PFSK-1 (cell line): ENCODE results near the gene CAMKMT.

Experiments
- FOXP2 ChIP-seq: optimal IDR thresholded peaks from 2 replicates; pipeline ENCODE3; 2011; ENCODE audit warnings: borderline replicate concordance, control low read depth, inconsistent platforms; ENCODE audit not compliant: insufficient read depth; ENCODE audit errors: extremely low read length, extremely low read depth
- POLR2AphosphoS5 ChIP-seq: IDR thresholded peaks from 2 replicates; pipeline ENCODE4 v1.6.1; 2012; ENCODE audit warnings: low read depth, mild to moderate bottlenecking, control low read depth, low read length, moderate library complexity
- SIN3A ChIP-seq: IDR thresholded peaks from 2 replicates; pipeline ENCODE4 v1.6.1; 2012; ENCODE audit warnings: mild to moderate bottlenecking, low read length, moderate library complexity, borderline replicate concordance; ENCODE audit not compliant: insufficient read depth
- TAF1 ChIP-seq: IDR thresholded peaks from 2 replicates; pipeline ENCODE4 v1.6.1; 2012; ENCODE audit warnings: low read length, control low read depth, borderline replicate concordance; ENCODE audit not compliant: insufficient read depth
- TF ChIP-seq, protein P1 (sequence below), 2 experiments: IDR thresholded peaks; 2 replicates each; pipeline versions ENCODE4 v1.6.1 to v1.8.0; 2011 to 2012; ENCODE audit warnings: low read depth in 2 of 2, low read length in 2 of 2, control low read depth in 1 of 2, inconsistent platforms in 1 of 2, mild to moderate bottlenecking in 1 of 2, moderate library complexity in 1 of 2; ENCODE audit not compliant: insufficient read depth in 1 of 2

DNA sequence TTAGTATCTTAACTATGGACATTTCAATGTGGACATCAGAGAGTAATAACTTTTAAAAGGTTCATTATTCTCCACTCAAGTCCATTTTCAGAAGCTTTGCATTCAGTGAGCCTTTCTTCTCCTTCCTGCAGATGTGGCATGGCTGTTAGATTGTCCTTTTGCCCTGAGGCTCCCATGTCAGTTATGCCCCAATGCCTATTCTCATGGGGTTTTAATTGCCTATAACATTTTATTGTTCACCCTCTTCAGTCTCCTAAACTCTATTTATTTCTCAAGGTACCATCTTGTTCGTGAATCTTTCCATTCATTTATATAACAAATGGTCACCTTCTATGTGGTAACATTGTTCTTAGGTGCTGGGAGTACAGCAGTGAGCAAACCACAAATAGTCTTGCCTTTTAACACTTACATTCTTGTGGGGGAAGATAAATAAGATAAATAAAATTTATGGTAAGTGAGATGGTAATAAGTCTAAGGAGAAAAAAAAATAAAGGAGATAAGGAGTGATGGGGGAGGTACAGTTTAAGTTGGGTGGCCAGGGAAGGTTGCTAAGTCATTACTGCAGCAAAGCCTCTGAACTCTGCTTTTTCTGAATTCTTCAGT, 301.8 kb downstream of the CAMKMT start:
- TF ChIP-seq POLR2AphosphoS5 (no peak), FOXP2 (no peak), SIN3A (no peak), TAF1 (no peak)
- TF ChIP-seq, protein P1, sequence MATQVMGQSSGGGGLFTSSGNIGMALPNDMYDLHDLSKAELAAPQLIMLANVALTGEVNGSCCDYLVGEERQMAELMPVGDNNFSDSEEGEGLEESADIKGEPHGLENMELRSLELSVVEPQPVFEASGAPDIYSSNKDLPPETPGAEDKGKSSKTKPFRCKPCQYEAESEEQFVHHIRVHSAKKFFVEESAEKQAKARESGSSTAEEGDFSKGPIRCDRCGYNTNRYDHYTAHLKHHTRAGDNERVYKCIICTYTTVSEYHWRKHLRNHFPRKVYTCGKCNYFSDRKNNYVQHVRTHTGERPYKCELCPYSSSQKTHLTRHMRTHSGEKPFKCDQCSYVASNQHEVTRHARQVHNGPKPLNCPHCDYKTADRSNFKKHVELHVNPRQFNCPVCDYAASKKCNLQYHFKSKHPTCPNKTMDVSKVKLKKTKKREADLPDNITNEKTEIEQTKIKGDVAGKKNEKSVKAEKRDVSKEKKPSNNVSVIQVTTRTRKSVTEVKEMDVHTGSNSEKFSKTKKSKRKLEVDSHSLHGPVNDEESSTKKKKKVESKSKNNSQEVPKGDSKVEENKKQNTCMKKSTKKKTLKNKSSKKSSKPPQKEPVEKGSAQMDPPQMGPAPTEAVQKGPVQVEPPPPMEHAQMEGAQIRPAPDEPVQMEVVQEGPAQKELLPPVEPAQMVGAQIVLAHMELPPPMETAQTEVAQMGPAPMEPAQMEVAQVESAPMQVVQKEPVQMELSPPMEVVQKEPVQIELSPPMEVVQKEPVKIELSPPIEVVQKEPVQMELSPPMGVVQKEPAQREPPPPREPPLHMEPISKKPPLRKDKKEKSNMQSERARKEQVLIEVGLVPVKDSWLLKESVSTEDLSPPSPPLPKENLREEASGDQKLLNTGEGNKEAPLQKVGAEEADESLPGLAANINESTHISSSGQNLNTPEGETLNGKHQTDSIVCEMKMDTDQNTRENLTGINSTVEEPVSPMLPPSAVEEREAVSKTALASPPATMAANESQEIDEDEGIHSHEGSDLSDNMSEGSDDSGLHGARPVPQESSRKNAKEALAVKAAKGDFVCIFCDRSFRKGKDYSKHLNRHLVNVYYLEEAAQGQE (IDR thresholded peaks at IDR 0.05; ENCODE audit: insufficient read depth in 1 of 2, low read depth in 2 of 2, low read length in 2 of 2): no peak
